Renal pelvis (tissue), 4 donors: ENCODE data around the gene TEX11. TPM values are rescaled to one million over a fixed set of nuclear protein-coding genes. Genes with fewer than 3 reads are reported as not detected.
"Not testable (repeated sequence)": the region's sequence is repeated elsewhere in the genome, so short reads cannot be mapped to it uniquely, and the experiment has no call there.

Experiments used
- DNase-seq: peaks from one replicate; pipeline ENCODE4 v3.0.0-alpha.2; 2013
- polyA plus RNA-seq, 3 donors: library from polyadenylated mRNA; unstranded; fragments of 120-200 nt; gene quantifications; one replicate each; pipeline ENCODE4 v1.2.1, GENCODE V29; 2013; ENCODE audit not compliant: insufficient read length in 3 of 3

The TEX11 gene
- polyA plus RNA-seq, 3 donors: 0.04 to 0.13 TPM; not detected in 1

DNA sequence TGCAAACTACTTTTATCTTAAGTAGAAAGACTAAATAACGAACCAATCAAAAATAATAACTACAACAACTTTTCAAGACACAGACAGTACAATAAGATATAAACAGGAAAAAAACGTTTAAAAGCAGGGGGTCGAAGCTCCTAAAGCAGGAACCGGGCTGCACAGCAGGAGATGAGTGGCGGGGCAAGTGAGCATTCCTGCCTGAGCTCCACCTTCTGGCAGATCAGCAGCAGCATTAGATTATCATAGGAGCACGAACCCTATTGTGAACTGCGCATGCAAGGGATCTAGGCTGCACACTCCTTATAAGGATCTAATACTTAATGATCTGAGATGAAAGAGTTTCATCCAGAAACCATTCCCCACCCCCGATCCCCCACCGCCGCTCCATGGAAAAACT is 146.2 kb downstream of the TEX11 start:
- no peak for DNase-seq

DNA sequence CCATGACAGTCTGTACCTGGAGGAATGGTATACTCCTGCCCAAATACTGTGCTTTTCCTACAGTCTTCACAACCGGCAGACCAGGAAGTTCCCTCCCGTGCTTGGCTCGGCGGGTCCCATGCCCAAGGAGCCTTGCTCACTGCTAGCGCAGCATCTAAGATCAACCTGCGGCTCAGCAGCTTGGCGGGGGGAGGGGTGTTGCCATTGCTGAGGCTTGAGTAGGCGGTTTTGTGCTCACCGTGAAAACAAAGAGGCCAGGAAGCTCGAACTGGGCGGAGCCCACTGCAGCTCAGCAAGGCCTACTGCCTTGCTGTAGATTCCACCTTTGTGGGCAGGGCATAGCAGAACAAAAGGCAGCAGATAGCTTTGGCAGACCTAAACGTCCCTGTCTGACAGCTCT is 152.7 kb downstream of the TEX11 start:
- DNase-seq: no peak

DNA sequence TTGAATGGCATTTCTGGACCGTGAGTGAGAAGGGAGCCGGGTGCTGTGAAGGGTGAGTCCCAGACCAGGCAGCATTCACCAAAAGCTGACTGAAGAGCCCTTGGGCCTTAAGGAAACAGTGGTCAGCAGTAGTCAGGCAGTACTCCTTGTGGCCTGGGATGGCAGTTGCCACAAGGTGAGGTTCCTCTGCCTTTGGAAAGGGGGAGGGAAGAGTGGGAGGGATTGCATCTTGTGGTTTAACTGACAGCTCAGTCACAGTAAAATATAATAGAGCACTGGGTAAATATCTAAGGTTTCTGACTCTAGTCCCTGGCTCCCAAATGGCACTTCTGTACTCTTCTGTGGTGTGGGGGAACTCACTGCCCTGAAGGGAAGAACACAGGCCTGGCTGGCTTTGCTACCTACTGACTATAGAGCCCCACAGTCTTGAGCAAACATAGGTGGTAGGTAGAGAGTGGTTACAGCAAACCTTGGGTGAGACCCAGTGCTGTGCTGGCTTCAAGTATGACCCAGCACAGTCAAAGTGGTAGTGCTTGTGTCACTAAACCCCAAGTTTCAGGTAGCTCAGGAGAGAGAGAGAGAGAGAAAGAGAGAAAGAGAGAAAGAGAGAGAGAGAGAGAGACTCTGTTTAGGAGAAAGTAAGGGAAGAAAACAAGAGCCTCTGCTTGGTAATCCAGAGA is 154.2 kb downstream of the TEX11 start:
- no peak for DNase-seq

DNA sequence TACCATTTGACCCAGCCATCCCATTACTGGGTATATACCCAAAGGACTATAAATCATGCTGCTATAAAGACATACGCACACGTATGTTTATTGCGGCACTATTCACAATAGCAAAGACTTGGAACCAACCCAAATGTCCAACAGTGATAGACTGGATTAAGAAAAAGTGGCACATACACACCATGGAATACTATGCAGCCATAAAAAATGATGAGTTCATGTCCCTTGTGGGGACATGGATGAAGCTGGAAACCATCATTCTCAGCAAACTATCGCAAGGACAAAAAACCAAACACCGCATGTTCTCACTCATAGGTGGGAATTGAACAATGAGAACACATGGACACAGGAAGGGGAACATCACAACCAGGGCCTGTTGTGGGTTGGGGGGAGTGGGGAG is 174.7 kb downstream of the TEX11 start:
- not testable (repeated sequence) for DNase-seq

DNA sequence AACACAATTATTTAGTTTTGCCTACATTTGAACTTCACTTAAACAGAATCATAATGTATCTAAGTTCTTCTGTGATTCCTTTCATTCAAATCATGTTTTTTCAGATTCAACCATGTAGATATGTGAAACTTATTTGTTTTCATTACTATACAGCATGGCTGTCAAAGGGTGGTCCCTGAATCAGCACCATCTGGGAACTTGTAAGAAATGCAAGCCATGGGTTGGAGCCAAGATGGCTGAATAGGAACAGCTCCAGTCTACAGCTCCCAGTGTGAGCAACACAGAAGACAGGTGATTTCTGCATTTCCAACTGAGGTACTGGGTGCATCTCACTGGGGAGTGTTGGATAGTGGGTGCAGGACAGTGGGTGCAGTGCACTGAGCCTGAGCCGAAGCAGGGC is 180.6 kb downstream of the TEX11 start:
- not testable (repeated sequence) for DNase-seq

DNA sequence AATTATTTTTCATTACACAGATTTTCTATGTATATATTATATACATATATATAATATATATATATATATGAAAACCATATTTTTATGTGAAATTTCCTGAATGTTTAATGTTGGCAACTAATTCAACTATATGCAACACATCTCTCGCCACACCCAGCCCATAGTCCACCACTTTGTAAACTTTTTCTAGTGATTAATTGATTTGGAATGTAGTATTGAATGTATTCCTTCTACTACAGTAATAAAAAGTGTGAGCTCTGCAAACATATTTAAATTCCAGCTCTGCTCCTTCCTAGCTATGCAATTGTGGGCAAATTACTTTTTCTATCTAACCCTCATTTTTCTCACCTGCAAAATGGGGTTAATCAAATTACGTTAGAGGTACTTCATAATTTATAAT is 187.8 kb downstream of the TEX11 start:
- no peak for DNase-seq

DNA sequence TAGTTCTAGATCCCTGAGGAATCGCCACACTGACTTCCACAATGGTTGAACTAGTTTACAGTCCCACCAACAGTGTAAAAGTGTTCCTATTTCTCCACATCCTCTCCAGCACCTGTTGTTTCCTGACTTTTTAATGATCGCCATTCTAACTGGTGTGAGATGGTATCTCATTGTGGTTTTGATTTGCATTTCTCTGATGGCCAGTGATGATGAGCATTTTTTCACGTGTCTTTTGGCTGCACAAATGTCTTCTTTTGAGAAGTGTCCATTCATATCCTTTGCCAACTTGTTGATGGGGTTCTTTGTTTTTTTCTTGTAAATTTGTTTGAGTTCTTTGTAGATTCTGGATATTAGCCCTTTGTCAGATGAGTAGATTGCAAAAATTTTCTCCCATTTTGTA is 197.2 kb downstream of the TEX11 start:
- not testable (repeated sequence) for DNase-seq

DNA sequence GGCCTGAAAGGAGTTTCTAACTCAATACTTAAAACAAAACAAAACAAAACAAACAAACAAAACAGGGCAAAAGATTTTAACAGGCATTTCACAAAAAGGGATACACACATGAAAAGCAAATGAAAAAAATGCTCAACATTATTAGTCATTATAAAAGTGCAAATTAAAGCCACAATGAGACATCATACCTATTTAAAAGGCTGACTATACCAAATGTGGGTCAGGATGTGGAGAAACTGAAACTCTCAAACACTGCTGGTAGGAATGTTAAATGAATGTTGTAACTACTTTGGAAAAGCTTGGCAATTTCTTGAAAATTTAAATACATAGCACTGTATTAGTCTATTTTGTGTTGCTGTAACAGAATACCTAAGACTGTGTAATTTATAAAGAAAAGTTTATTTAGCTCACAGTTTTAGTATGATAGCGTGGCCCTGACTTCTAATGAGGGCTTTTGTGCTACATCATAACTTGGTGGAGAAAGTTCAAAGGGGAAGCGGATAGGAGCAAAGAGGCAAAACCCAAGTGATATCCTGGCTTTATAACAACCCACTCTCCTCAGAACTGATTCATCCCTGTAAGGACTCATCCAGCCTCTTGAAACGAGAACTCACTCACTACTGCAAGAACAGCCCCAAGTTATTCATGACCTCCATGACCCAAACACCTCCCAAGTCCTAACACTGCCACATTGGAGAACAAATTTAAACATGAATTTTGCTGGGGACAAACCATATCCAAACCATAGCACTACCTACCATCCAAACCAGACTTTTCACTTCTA is 214.0 kb downstream of the TEX11 start:
- no peak for DNase-seq

DNA sequence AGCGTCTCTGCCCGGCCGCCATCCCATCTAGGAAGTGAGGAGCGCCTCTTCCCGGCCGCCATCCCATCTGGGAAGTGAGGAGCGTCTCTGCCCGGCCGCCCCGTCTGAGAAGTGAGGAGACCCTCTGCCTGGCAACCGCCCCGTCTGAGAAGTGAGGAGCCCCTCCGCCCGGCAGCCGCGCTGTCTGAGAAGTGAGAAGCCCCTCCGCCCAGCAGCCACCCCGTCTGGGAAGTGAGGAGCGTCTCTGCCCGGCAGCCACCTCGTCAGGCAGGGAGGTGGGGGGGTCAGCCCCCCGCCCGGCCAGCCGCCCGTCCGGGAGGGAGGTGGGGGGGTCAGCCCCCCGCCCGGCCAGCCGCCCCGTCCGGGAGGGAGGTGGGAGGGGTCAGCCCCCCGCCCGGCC is 229.1 kb downstream of the TEX11 start:
- not testable (repeated sequence) for DNase-seq

DNA sequence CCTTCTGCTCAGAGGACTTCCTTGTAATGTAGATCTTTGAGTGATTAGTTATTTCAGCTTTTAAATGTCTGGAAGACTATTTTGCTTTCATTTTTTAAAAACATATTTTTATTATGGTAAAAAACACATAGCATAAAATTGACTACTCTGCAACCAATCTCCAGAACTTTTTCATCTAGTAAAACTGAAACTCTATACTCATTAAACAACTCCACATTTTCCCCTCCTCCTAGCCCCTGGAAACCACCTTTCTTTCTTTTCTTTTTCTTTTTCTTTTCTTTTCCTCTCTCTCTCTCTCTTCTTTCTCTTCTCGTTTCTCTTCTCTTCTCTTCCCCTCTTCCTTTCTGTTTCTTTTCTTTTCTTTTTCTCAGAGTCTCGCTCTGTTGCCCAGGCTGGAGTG is 233.2 kb downstream of the TEX11 start:
- no peak for DNase-seq

DNA sequence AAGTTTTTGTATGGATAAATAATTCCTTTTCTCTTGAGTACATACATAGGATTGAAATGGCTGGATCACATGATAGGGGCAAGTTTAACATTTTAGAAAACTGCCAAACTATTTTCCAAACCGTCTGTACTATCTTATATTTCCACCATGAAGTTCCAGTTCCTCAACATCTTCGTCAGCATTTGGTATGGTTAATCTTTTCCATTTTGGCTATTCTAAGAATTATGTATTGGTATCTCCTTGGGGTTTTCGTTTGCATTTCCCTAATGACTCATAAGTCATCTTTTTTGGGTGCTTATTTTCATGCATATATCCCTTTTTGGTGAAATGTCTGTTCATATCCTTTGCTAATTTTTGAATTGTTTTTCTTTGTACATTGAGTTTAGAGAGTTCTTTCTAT is 236.2 kb downstream of the TEX11 start:
- DNase-seq: no peak

DNA sequence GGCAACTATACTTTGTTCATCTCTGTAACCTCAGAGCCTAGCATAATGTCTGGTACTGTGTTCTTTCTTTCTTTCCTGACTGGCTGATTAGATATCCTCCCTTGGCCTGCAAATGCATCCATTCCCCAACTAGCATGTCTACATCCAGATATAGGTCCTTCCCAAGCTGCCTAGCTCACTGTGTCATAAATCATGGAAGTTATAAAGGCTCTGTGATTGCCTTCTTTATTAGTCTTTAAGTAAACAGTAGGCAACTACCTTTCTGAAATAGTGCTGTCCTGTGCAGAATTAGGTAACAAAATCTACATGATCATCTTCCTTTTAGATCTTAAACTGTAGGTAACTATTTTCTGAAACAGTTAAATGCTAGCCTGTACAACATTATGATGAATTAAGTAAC is 239.4 kb downstream of the TEX11 start:
- no peak for DNase-seq

DNA sequence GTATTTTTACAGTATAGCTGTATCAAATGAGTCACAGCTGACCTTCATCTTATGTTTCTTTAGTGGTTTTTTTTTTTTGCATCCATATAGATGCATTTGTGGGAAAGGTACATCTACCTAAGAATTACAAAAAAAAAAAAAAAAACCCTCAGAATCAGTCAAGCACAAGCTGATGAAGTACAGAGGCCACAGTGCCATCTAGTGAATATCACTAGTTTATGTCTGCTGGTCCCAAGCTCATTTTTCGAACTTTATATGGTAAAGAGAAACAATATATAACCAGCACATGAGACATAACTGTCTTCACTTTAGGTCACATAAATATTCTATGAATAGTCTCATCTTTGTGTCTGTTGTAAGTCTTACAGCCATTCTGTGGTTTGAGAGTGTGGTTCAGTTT is 243.8 kb downstream of the TEX11 start:
- DNase-seq: peak; percentile 5

DNA sequence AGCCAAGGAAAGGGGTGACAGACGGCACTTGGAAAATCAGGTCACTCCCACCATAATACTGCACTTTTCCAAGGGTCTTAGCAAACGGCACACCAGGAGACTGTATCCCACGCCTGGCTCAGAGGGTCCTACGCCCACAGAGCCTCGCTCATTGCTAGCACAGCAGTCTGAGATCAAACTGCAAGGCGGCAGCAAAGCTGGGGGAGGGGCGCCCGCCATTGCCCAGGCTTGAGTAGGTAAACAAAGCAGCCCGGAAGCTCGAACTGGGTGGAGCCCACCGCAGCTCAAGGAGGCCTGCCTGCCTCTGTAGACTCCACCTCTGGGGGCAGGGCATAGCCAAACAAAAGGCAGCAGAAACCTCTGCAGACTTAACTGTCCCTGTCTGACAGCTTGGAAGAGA is 247.4 kb downstream of the TEX11 start:
- DNase-seq: not testable (repeated sequence)

DNA sequence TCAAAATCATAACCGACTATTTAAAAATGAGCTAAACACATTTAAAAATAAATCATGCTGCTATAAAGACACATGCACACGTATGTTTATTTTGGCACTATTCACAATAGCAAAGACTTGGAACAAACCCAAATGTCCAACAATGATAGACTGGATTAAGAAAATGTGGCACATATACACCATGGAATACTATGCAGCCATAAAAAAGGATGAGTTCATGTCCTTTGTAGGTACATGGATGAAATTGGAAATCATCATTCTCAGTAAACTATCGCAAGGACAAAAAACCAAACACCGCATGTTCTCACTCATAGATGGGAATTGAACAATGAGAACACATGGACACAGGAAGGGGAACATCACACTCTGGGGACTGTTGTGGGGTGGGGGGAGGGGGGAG is 251.0 kb downstream of the TEX11 start:
- not testable (repeated sequence) for DNase-seq

DNA sequence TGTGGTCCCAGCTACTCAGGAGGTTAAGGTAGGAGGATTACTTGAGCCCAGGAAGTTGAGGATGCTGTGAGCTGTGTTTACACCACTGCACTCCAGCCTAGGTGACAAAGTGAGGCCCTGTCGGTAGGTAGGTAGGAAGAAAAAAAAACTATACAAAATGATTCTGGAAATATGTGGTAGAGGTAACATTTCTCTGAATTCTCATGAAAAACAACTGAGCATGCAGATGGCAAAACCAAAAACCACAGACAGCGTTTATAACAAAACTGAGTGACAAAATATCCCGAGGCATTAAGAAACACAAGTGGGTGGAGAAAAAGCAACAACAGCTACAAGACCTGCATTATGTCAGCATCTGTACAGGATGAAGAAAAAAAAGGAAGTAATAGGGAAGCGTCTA is 252.2 kb downstream of the TEX11 start:
- no peak for DNase-seq

DNA sequence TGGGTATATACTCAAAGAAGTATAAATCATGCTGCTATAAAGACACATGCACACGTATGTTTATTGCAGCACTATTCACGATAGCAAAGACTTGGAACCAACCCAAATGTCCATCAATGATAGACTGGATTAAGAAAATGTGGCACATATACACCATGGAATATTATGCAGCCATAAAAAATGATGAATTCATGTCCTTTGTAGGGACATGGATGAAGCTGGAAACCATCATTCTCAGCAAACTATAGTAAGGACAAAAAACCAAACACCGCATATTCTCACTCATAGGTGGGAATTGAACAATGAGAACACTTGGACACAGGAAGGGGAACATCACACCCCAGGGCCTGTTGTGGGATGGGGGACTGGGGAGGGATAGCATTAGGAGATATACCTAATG is 260.6 kb downstream of the TEX11 start:
- not testable (repeated sequence) for DNase-seq

DNA sequence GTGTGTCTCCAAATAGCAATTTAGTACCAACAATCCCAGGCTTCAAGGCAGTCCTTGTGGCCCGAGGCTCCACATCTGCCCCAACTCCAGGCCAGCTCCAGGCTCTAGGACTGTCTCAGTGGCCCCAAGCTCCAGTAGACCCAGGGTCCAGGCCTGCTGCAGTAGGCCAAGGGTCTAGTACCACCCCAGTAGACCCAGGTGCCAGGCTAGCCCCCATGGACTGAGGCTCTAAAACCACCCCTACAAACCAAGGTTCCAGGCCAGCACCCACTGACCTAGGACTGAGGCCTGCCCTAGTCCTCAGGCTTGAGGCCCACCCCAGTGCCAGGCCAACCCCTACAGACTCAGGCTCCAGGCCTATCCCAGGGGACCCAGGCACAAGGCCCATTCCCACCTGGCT is 272.3 kb downstream of the TEX11 start:
- DNase-seq: no peak

DNA sequence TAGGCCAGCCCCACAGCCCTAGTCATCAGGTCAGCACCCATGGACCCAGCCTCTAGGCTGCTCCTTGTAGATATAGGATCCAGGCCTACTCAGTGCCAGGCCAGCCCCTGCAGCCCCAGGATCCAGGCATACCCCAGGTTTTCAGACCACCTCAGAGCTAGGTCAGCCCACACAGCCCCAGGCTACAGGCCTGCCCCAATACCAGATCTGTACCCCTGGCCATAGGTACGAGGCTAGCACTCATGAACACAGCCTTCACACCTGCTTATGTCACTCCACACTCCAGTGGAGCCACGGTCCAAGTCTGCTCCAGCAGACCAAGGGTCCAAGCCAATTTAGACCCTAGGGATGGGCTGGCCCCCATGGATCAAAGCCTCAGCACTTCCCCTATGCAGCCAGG is 272.8 kb downstream of the TEX11 start:
- DNase-seq: no peak

DNA sequence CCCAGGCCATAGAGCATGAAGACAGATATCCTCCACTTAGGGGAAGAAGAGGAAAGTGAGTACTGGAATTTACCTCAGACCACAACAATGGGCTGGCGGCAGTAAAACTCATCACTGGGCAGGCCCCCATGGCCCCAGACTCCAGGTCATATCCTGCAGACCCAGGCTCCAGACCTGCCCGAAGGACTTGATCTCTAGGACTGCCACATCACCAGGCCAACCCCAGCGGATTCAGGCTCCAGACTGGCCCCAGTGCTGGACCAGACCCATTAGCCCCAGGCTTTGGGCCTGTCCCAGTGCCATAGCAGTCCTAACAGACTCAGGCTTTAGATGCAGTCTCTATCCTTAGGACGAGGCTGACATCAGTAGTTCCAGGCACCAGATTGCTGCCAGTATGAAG is 273.3 kb downstream of the TEX11 start:
- DNase-seq: no peak

DNA sequence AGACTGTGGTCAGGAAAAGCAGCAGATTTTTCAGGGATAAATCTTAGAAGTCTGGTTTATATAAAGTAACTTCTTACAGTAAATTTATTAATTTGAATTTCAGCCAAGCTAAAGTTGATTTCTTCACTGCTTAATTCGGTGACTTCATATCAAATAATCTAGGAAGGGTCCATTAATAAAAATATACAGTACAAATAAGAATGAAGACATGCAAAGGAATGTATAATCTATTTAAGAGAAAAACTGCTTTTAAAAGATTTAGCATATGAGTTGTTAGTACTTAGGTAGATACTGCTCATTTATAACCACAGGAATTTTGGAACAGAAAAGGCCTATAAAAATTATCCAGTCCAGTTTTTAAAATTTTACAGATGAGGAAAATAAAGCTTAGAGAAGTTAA is 286.8 kb downstream of the TEX11 start:
- no peak for DNase-seq

DNA sequence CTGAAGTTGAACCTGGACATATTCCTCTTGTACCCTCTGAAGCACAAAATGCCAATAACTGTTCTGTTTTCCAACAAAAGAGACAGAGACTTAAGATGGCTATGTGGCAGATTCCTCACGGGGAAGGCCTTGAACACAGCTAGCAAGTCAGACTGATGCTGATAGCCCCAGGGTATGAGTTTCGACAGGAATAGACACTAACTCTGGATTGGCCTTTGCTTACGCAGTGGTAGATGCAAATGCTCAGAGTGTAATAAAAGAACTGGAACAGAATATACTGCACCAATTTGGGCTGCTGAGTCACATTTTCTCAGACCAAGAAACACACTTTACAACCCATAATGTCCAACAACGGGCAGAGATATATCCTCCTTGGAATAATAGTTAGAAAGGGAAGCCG is 290.0 kb downstream of the TEX11 start:
- no peak for DNase-seq

DNA sequence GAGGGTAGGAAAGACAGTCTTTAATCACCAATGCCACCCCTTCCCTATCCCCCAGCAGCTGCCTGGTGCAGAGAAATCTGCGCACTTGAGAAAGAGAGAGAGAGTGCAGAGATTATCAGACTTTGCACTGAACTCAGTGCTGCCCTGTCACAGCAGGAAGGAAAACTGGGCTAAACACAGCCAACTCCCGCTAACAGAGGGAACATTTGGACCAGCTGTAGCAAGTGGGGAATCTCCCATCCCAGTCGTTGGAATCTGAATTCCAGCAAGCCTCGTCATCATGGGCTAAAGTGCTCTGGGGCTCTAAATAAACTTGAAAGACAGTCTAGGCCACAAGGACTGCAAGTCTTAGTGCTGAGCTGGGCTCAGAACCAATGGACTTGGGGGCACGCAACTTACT is 295.2 kb downstream of the TEX11 start:
- DNase-seq: no peak

DNA sequence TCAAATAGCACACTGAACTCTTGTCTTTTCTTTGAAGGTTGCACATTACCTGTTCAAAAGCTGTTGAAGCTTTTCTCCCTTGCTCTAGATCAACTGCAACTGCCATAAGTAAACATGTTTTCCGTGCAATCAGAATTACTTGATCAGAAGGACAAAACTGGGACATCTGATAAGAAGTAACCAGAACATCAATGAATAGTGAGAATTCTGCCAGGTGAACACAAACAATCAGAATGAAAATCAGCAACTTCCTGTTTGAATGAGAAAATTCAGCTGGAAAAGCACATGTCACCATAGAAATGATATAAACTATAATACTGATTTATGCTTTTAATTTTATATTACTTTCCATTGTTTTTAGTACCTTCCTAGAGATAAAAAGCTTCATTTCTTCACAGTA is 303.2 kb downstream of the TEX11 start:
- DNase-seq: no peak
